Stimulated activated CD4-positive, alpha-beta T cell treated with anti-CD3 and anti-CD28 coated beads, Interleukin-4, amount 100 ng/mL, for 48 hours (primary cell): Measurements from ENCODE around the gene M6PR.
"Not testable (repeated sequence)": the region's sequence is repeated elsewhere in the genome, so short reads cannot be mapped to it uniquely, and the experiment has no call there.

Experiments used
- DNase-seq, 2 donors: peaks; one replicate each; pipeline ENCODE4 v3.0.0-alpha.2; 2020; ENCODE audit warnings: low read depth in 2 of 2

Gene M6PR

GRCh38 chr12:8912914-8913313 is 36.5 kb downstream of the M6PR start:
- no peak for DNase-seq

- DNase-seq: no peak
These were observed 37.7 kb downstream of the M6PR start for GRCh38 chr12:8911606-8912268.

- DNase-seq: no peak
These were observed 39.7 kb downstream of the M6PR start for GRCh38 chr12:8909752-8910151.

- DNase-seq: no peak
These were observed 41.9 kb downstream of the M6PR start for GRCh38 chr12:8907513-8907912.

- no peak for DNase-seq
These were observed 42.9 kb downstream of the M6PR start for GRCh38 chr12:8906266-8907180.

GRCh38 chr12:8905546-8905945 is 43.9 kb downstream of the M6PR start:
- no peak for DNase-seq

- DNase-seq: no peak
These were observed 44.8 kb downstream of the M6PR start for GRCh38 chr12:8904665-8905064.

GRCh38 chr12:8903646-8904045 is 45.8 kb downstream of the M6PR start:
- DNase-seq: no peak

GRCh38 chr12:8902703-8903102 is 46.7 kb downstream of the M6PR start:
- not testable (repeated sequence) for DNase-seq

- DNase-seq: no peak
These were observed 49.6 kb downstream of the M6PR start for GRCh38 chr12:8899830-8900229.

- no peak for DNase-seq
These were observed 52.4 kb downstream of the M6PR start for GRCh38 chr12:8897081-8897480.

- DNase-seq: no peak
These were observed 54.5 kb downstream of the M6PR start for GRCh38 chr12:8894986-8895385.

GRCh38 chr12:8894378-8894777 is 55.1 kb downstream of the M6PR start:
- no peak for DNase-seq

- DNase-seq: no peak
These were observed 57.5 kb downstream of the M6PR start for GRCh38 chr12:8891976-8892375.
